Liver (tissue), 3 donors: ENCODE results near the gene USP40.

Experiments used
- EGR1 ChIP-seq, 2 donors: IDR thresholded peaks; 2 replicates each; pipeline ENCODE4 v1.6.1; 2016 to 2018; ENCODE audit warnings: antibody characterized with exemption in 2 of 2, low read depth in 2 of 2
- GABPA ChIP-seq, 2 donors: IDR thresholded peaks in 1 of 2; conservative IDR thresholded peaks in 1 of 2; 2 replicates each; pipeline ENCODE4 v1.6.1; 2016; ENCODE audit warnings: antibody characterized with exemption in 2 of 2, mild to moderate bottlenecking in 1 of 2, moderate library complexity in 1 of 2
- JUND ChIP-seq, 2 donors: IDR thresholded peaks; 2 replicates each; pipeline ENCODE4 v1.6.1; 2016; ENCODE audit warnings: antibody characterized with exemption in 2 of 2
- RAD21 ChIP-seq, 2 donors: IDR thresholded peaks; 2 replicates each; pipeline ENCODE4 v1.6.1; 2016; ENCODE audit warnings: antibody characterized with exemption in 2 of 2, mild to moderate bottlenecking in 2 of 2
- SP1 ChIP-seq: IDR thresholded peaks from 2 replicates; pipeline ENCODE4 v1.6.1; 2018; ENCODE audit warnings: antibody characterized with exemption, mild to moderate bottlenecking
- TAF1 ChIP-seq: conservative IDR thresholded peaks from 2 replicates; pipeline ENCODE4 v1.6.1; 2016; ENCODE audit warnings: antibody characterized with exemption, mild to moderate bottlenecking
- YY1 ChIP-seq: IDR thresholded peaks from 2 replicates; pipeline ENCODE4 v1.6.1; 2016; ENCODE audit warnings: antibody characterized with exemption, mild to moderate bottlenecking
- TF ChIP-seq, protein P1 (sequence below): fragments of 150-350 bp; IDR thresholded peaks from 2 replicates; pipeline ENCODE4 v1.5.1; 2017; ENCODE audit warnings: improper control_type of control experiment, low read depth, low read length; ENCODE audit not compliant: missing input control
- TF ChIP-seq, protein P2 (sequence below): IDR thresholded peaks from 2 replicates; pipeline ENCODE4 v1.6.1; 2016; ENCODE audit warnings: antibody characterized with exemption
- TF ChIP-seq, protein P3 (sequence below): IDR thresholded peaks from 2 replicates; pipeline ENCODE4 v1.6.1; 2016; ENCODE audit warnings: antibody characterized with exemption
- TF ChIP-seq, protein P4 (sequence below): IDR thresholded peaks from 2 replicates; pipeline ENCODE4 v1.6.1; 2016; ENCODE audit warnings: antibody characterized with exemption, mild to moderate bottlenecking
- donor health status: healthy.
- donor health status: healthy.

DNA sequence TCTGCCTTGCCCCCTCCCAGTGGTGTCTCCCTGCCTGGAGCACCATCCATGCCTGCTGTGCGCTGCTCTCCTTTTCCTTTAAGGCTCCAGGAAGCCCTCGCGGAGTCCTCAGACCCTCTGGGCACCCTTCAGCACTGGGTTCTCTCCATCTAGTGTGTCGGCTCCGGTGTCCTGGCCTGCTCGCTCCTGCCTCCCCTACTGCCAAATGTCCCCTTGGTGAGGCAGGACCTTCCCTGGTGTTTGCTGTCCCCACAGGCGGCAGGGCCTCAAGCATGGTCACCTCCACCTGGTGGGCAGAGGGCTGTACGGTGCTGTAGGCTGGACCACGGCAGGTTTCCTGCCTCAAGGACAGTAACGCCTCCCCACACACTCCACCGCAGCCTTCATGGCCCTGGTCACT, 122.1 kb downstream of the USP40 start:
- TF ChIP-seq SP1 (no peak), YY1 (no peak), EGR1 (IDR thresholded peaks at IDR 0.05; ENCODE audit: low read depth in 2 of 2) (no peak), RAD21 (IDR thresholded peaks at IDR 0.05) (no peak), TAF1 (no peak), JUND (IDR thresholded peaks at IDR 0.05) (no peak), GABPA (IDR thresholded peaks at IDR 0.05 in 1 of 2, conservative IDR thresholded peaks at IDR 0.05 in 1 of 2) (no peak)
- TF ChIP-seq, protein P1, sequence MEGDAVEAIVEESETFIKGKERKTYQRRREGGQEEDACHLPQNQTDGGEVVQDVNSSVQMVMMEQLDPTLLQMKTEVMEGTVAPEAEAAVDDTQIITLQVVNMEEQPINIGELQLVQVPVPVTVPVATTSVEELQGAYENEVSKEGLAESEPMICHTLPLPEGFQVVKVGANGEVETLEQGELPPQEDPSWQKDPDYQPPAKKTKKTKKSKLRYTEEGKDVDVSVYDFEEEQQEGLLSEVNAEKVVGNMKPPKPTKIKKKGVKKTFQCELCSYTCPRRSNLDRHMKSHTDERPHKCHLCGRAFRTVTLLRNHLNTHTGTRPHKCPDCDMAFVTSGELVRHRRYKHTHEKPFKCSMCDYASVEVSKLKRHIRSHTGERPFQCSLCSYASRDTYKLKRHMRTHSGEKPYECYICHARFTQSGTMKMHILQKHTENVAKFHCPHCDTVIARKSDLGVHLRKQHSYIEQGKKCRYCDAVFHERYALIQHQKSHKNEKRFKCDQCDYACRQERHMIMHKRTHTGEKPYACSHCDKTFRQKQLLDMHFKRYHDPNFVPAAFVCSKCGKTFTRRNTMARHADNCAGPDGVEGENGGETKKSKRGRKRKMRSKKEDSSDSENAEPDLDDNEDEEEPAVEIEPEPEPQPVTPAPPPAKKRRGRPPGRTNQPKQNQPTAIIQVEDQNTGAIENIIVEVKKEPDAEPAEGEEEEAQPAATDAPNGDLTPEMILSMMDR, result no peak
- TF ChIP-seq, protein P2, sequence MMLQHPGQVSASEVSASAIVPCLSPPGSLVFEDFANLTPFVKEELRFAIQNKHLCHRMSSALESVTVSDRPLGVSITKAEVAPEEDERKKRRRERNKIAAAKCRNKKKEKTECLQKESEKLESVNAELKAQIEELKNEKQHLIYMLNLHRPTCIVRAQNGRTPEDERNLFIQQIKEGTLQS, result no peak
- TF ChIP-seq, protein P3, sequence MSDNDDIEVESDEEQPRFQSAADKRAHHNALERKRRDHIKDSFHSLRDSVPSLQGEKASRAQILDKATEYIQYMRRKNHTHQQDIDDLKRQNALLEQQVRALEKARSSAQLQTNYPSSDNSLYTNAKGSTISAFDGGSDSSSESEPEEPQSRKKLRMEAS, result no peak
- TF ChIP-seq, protein P4, sequence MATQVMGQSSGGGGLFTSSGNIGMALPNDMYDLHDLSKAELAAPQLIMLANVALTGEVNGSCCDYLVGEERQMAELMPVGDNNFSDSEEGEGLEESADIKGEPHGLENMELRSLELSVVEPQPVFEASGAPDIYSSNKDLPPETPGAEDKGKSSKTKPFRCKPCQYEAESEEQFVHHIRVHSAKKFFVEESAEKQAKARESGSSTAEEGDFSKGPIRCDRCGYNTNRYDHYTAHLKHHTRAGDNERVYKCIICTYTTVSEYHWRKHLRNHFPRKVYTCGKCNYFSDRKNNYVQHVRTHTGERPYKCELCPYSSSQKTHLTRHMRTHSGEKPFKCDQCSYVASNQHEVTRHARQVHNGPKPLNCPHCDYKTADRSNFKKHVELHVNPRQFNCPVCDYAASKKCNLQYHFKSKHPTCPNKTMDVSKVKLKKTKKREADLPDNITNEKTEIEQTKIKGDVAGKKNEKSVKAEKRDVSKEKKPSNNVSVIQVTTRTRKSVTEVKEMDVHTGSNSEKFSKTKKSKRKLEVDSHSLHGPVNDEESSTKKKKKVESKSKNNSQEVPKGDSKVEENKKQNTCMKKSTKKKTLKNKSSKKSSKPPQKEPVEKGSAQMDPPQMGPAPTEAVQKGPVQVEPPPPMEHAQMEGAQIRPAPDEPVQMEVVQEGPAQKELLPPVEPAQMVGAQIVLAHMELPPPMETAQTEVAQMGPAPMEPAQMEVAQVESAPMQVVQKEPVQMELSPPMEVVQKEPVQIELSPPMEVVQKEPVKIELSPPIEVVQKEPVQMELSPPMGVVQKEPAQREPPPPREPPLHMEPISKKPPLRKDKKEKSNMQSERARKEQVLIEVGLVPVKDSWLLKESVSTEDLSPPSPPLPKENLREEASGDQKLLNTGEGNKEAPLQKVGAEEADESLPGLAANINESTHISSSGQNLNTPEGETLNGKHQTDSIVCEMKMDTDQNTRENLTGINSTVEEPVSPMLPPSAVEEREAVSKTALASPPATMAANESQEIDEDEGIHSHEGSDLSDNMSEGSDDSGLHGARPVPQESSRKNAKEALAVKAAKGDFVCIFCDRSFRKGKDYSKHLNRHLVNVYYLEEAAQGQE, result no peak
